GM13976 (cell line): ENCODE measurements around the gene BRD7.

ENCODE experiments used
- DNase-seq: peaks from one replicate; pipeline ENCODE4 v3.0.0; 2012; ENCODE audit warnings: low spot score
- CTCF ChIP-seq: IDR thresholded peaks from 2 replicates; pipeline ENCODE4 v1.5.1; 2012; ENCODE audit warnings: borderline replicate concordance, mild to moderate bottlenecking; ENCODE audit not compliant: insufficient read depth; ENCODE audit errors: extremely low read depth, missing control alignments, control extremely low read depth
- in situ Hi-C: fragments of 300-500 bp; cut with MboI; formaldehyde crosslinking; loops from one replicate; pipeline ENCODE4 v1.12.0; 2022; ENCODE audit warnings: low sequenced_read_pairs, mixed read lengths, inconsistent platforms; ENCODE audit not compliant: unreplicated experiment

BRD7 gene

GRCh38 chr16:50403491-50403890 lies 34.7 kb upstream of the BRD7 start:
- in situ Hi-C loops, result no loop called here
- TF ChIP-seq CTCF, result no peak
- DNase-seq, result no peak

DNA sequence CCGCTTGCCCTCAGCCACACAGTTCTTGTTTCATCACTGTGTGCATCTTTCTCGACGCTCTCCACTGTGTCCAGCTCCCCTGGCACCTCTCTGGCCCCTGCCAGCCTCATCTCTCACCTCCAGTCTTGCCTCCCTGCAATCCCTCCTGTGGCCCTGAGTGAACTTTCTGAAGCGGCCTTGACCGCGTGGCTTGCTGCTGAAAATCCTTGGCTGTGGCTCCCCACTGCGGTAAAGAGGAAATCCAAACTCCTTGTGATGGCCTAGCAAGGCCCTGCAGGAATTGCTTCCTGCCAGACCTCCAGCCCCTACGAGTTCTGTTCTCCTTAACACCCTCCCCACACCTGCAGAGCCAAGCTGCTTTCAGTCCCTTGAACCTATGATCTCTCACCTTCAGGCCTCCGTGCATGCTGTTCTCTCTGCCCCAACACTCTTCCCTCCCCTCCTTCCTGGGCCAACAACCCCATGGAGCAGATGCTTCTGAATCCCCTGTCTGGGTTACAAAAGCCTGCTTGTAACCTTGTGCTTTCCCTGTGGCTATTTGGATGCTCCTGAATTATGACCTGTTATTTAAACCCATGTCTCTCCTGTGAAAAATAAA lies 33.6 kb upstream of the BRD7 start:
- in situ Hi-C loops, result no loop called here
- no peak for DNase-seq
- TF ChIP-seq CTCF, result no peak

- in situ Hi-C loops, result no loop called here
- TF ChIP-seq CTCF, result no peak
These were observed 32.6 kb upstream of the BRD7 start for GRCh38 chr16:50401355-50401754.

GRCh38 chr16:50400967-50401348 lies 32.2 kb upstream of the BRD7 start:
- no peak for DNase-seq
- TF ChIP-seq CTCF, result no peak
- in situ Hi-C loops, result no loop called here

More at GRCh38 chr16:50401355-50401754, 32.6 kb upstream of the BRD7 start:
- no peak for DNase-seq

- in situ Hi-C loops, result no loop called here
- DNase-seq, result no peak
These were observed 31.7 kb upstream of the BRD7 start for GRCh38 chr16:50400312-50400966.

DNA sequence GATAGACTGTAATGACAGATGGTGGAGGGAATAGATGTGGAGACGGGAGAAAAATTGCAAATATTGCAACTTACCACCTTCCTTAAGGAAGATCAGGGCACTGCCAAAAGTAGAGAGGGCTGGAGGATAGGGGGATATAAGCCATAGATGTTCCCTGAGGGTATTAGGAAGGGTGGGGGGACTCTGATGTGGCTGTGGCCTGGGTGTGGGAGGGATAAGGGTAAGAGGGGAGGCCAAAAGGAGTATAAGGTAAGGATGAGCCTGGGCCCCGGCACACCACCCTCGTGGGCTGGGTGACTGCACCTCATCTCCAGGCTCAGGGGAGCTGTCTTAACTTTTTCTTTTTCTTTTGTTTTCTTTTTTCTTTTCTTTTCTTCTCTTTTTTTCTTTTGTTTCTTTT lies 30.6 kb upstream of the BRD7 start:
- no peak for DNase-seq
- in situ Hi-C loops, result loop anchor here (25.0 kb wide), 1 partner anchor 413 kb away; no protein-coding TSS in a partner anchor
- no peak for TF ChIP-seq CTCF

More at GRCh38 chr16:50400312-50400966, 31.7 kb upstream of the BRD7 start:
- TF ChIP-seq CTCF, result no peak

GRCh38 chr16:50398336-50398735 lies 29.5 kb upstream of the BRD7 start:
- TF ChIP-seq CTCF, result no peak
- no peak for DNase-seq
- in situ Hi-C loops, result loop anchor here (25.0 kb wide), 1 partner anchor 414 kb away; no protein-coding TSS in a partner anchor
